ENCODE results near the gene NHS.

Gene NHS

GRCh38 chrX:17736856-17737709 is 362.1 kb downstream of the NHS start, which contains the start of gene SCML1:
Gene SCML1 (plus strand): TSS chrX:17737493. CDS start chrX:17744187, 6,694 bp downstream.
- peak; percentile 65 for DNase-seq (ENCODE audit: low read depth)

DNA sequence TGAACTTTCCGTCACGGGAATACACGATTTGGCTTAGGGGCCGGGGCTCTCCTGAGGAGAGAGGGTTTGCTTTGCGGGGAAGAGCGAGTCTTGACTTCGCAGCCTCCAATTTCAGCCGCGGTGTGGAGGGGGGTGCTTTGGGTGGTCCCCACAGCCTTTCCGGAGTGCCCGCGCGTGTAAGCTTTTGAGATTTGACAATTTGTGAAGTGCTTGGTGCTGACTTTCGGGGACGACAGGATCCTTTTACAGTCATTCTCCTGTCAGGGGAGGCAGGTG is 362.6 kb downstream of the NHS start:
- DNase-seq (ENCODE audit: low read depth), result no peak

- DNase-seq (ENCODE audit: low read depth), result no peak
Measured at GRCh38 chrX:17737986-17738713, 363.1 kb downstream of the NHS start.

GRCh38 chrX:17738737-17739535 is 363.9 kb downstream of the NHS start:
- DNase-seq (ENCODE audit: low read depth), result no peak

DNA sequence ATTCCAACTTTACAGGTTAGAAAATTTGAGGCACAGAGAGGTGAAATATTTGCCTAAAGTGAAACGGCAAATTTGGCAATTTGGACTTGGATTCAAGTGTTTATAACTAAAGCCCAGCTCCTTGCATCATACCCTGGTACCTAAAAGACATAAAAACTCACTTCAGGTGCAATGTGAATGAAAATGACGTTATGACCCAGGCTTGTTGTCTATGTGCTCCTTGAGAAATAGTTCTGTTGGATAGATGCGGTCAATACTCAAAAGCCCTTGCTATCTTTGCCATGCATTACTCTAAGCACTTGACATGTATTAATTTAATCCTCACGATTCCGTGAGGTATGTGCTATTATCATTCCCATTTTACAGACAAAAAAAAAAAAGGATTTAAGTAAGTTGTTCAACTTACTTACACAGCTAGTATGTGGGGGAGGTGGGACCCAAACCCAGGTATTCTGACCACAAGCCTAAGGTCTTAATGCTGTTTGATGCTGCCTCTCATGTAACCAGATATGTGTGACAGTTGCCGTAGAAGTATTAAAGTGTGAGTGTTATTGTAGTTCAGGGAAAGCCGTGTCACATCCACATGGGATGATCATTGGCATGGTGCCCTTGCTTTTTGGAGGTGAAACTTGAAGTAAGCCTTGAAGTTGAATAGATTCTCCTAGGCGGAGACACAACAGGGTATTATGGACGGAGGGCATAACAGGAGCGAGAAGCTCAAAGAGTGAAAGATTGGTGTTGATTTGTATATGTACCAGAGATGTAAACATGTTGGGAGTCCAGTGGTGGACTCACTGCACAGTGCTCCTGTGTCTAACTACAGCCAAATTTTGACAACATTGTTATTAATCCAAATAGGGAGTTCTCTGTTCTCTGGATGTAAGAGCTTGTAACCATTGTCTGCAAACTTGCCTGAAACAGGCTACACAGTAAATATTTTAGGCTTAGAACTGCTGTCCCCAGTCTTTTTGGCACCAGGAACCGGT is 365.4 kb downstream of the NHS start:
- DNase-seq (ENCODE audit: low read depth), result no peak

DNA sequence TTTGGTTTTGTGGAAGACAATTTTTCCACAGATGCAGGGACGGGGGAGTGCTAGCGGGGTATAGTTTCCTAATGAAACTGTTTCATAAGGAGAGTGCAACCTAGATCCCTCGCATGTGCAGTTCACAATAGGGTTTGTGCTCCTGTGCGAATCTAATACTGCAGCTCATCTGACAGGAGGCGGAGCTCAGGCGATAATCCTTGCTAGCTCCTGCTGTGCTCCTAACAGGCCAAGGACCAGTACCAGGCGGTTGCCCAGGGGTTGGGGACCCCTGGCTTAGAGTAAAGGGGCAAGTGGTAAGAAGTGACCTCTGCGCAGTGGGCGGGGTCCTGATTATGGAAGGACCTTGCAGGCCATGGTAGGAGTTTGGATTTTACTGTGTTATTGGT is 366.1 kb downstream of the NHS start:
- no peak for DNase-seq (ENCODE audit: low read depth)

DNA sequence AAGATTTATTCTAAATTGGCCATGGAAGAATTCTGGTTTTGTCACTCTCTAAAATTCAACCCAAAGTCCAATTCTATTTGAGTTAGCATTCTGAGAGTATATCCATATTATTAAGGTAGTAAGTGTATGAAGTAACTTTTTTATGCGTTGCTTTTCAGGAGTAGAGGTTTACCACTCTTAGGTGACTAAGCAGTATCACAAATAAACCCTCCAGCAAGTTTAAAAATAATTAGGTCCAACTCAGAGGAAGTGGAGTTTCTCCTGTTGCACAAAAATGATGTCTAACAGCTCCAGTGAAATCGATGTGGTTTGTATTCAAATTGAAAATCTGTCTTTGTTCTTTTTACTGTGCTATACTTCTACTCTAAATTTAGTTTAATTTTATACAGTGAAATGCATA is 368.9 kb downstream of the NHS start:
- no peak for DNase-seq (ENCODE audit: low read depth)

DNA sequence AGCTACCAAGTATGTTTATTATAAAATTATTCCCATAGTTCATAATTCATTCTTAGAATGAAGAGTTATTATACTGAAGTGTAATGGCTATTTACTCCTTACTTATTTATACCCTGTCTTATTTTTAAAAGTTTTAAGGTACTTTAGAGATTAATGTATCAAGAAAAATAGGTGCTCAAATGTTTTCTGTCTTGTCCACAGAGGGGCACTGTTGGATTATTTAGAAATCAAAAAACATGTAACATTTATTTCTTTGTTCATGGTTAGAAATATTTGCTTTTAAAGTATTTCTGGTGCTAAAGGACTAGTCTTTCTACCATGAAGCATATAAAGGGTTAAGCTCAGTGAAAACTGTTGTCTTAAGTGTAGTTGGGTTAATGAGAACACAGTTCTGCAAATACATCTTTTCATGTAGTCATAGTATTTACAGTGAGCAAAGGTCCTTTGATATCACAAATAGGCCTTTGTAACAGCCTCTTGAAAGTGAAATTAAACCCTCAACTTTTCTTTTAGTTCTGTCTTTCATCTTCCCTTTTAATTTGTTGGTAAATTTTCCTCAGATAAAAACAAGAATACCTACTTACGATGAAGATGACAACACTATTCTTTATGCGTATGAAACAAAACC is 370.0 kb downstream of the NHS start:
- DNase-seq (ENCODE audit: low read depth), result no peak

DNA sequence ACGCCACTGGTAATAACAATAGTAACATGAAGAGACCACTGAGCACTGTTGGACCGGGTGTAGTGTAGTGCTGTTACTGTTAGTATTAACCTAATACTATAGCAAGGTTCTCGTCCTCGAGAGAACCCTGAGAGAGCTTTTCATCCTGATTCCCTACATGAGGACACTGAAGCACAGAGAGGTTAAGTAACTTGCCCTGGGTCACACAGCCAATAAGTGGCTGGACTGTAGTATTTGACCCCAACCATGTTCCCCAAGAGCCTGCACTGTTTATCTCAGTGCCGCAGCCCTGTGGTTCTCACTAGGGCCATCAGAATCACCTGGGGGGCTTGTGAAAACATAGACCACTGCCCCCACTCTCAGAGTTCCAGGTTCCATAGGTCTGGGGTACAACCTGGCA is 372.7 kb downstream of the NHS start:
- no peak for DNase-seq (ENCODE audit: low read depth)

DNA sequence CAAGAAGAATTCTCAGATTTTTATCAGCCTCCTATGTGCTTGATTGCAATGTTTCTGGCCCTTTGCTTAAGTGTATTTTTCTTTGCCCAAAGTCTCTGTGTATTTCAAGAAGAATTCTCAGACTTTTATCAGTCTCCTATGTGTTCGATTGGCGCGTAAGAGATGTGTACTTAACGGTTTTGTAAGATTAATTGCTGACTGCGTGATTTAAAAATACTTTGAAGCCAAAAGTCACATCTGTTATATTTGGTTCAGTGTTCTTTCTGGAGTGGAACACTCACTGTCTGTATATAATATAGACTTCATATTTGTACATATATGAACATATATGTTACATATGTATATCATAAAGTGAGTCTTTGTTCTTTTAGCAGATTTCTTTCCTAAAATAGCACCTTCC is 373.7 kb downstream of the NHS start:
- DNase-seq (ENCODE audit: low read depth), result no peak

DNA sequence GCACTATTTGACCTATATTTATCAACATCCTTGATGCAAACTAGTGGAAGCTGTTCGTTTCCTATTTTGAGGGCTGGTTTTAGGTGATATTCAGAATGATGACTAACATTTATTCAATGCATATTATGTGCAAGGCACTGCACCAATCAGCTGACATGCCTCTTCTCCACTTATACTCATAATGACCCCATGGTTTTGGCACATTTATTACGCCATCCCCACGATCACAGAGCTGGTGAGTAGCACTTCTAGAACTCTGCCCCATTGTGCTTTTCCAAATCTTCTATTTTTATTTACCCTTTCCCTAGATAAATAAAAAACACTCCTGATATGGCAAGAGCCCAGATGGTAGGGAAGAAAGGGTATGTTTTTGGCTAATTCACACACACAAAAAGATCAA is 375.4 kb downstream of the NHS start:
- DNase-seq (ENCODE audit: low read depth), result no peak

- DNase-seq (ENCODE audit: low read depth), result no peak
Measured at GRCh38 chrX:17758382-17758781, 383.4 kb downstream of the NHS start.

DNA sequence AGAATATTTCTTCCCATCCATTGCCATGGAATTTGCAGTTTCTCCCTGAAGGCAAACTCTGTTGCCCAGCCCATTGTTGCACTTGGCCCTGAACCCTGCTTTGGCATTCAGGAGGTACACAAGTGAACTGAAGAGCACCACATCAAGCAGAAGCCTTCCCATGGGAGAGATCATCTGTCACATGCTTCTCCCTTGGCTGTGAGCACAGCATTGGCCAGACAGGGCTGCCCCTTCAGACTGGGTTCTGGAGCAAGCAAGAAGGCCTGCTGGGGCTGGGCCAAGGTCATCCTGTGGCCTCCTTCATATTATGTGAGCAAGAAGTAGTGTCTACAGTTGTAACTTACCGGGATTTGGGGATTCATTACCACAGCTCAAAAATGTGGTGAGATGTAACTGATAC is 385.0 kb downstream of the NHS start:
- DNase-seq (ENCODE audit: low read depth), result no peak

- DNase-seq (ENCODE audit: low read depth), result no peak
Measured at GRCh38 chrX:17767734-17768133, 392.7 kb downstream of the NHS start.

DNA sequence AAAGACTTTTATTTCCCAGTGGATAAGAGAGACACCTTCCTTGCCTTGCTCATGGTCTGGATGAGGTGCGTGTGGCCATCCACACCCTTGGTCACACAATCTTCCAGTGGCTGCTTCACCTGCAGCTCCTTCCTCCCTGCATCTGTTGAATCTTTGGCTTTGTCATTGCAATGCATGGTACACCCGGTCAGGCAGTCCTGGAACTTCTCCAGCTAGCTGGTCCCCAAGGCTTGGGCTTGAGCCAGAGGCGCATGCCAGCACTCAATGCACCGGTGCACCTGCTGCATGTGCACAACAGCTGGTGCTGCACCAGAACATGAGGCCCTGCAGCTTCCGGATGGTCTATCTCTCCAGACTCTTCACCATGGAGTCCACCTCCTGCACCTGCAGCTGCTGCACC is 394.0 kb downstream of the NHS start:
- DNase-seq (ENCODE audit: low read depth), result no peak

GRCh38 chrX:17769701-17770269 is 394.8 kb downstream of the NHS start:
- no peak for DNase-seq (ENCODE audit: low read depth)

DNA sequence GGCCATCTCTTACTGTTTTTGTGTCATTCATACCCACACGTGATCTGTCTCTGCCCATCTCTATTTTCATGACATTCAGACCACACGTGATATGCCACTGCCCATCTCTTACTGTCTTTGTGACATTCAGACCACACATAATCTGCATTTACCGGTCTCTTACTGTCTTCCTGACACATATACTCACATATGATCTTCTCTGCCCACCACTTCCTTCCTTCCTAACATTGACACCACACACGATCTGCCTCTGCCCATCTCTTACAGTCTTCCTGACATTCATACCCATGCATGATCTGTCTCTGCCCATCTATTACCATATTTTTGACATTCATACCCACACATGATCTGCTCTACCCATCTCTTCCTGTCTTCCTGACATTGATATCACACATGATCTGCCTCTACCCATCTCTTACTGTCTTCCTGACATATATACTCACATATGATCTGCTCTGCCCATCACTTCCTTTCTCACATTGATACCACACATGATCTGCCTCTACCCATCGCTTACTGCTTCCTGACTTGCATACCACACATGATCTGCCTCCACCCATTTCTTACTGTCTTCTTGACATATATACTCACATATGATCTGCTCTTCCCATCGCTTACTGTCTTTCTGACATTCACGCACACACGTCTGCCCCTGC is 398.3 kb downstream of the NHS start:
- no peak for DNase-seq (ENCODE audit: low read depth)

DNA sequence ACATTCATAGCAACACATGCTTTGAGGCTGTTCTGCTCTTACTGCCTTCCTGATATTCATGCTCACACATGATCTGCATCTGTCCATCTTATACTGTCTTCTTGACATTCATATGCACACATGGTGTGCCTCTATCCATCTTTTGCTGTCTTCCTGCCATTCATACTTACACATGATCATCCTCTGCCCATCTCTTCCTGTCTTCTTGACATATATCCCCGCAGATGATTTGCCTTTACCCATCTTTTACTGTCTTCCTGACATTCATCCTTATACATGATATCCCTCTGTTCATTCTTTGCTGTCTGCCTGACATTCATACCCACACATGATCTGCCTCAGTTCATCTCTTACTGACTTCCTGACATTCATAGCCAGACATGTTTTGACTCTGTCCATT is 399.1 kb downstream of the NHS start:
- DNase-seq (ENCODE audit: low read depth), result no peak

DNA sequence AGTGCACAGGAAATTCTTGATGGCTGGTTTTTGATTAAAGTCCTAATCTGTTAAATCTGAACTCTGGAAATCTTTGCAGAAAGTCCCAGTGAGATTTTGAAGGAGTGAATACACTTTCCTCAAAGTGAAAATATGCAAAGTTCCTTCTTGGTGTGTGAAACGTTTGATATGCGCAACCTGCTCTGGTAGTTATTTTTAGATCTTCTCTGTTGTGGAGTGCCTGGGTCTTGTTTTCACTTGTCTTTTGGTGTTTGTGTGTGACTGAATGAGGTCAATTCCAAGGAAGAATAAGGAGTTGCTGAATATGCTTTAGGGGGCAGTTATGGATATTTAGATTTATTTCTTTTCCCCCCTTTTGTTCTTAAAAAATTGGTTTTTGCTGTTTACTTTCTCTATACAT is 404.0 kb downstream of the NHS start:
- DNase-seq (ENCODE audit: low read depth), result no peak

GRCh38 chrX:17779434-17779833 is 404.4 kb downstream of the NHS start:
- DNase-seq (ENCODE audit: low read depth), result no peak

Measured in activated gamma-delta T cell treated with anti-CD3 and anti-CD28 coated beads, Interleukin-2, amount 50 U/mL, for 16 hours (primary cell).